Memory B cell (primary cell): Measurements from ENCODE around the gene LENG8.
A peak's percentile ranks its signal among the peaks of the same experiment; 100 is the strongest.
"Not testable (repeated sequence)": the region's sequence is repeated elsewhere in the genome, so short reads cannot be mapped to it uniquely, and the experiment has no call there.

Experiments used
- ATAC-seq: fragments of 150-1000 bp; cut with Tn5 transposase; 2 replicates; pipeline ENCODE4 v1.10.0; 2021; ENCODE audit warnings: low read depth, mild to moderate bottlenecking, moderate library complexity
- DNase-seq, 2 donors: peaks; one replicate each; pipeline ENCODE4 v3.0.0; 2022; ENCODE audit warnings: low spot score in 2 of 2
- H3K27ac Mint-ChIP-seq: one replicate; pipeline ENCODE4 v1.8.0; 2022; ENCODE audit warnings: mild to moderate bottlenecking, moderate library complexity, mixed read lengths
- H3K27me3 Mint-ChIP-seq: one replicate; pipeline ENCODE4 v1.8.0; 2022; ENCODE audit warnings: mixed read lengths
- H3K36me3 Mint-ChIP-seq: one replicate; pipeline ENCODE4 v1.8.0; 2022; ENCODE audit warnings: mild to moderate bottlenecking, mixed read lengths
- H3K4me1 Mint-ChIP-seq: one replicate; pipeline ENCODE4 v1.8.0; 2022; ENCODE audit warnings: mixed read lengths
- H3K4me3 Mint-ChIP-seq: one replicate; pipeline ENCODE4 v1.8.0; 2022; ENCODE audit warnings: mild to moderate bottlenecking, moderate library complexity, mixed read lengths
- H3K9me3 Mint-ChIP-seq: one replicate; pipeline ENCODE4 v1.8.0; 2022; ENCODE audit warnings: mixed read lengths

Gene LENG8

DNA sequence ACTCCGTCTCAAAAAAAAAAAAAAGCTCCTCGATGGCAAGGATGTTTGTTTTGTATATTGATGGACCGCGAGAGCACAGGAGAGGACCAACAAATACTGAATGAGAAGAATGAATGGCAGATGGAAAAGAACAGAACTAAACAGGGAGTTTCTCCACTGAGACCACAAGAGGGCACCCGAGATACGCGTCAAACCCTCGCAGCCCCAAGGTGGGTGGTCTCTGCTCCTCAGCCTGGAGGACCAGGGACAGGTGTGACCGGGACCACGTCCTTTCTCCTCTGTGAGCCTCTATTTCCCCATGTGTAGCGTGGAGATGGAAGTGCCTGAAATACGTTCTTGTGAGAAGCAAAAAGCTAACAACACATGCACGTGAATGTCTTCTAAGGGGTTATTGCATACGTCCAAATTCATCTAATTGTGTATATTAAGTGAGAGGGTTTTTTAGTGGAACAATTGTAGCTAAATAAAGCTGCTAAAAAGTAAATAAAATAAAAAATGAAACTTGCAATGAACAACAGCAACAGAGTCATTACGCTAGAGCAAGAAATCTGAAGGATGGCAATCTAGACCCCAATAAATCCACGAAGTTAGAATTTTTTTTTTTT lies 32.4 kb downstream of the LENG8 start:
- Mint-ChIP-seq H3K36me3 (no peaks in the 10 kb centered on the region), H3K27me3 (peaks cover 26% of the 10 kb centered on the region), H3K9me3 (no peaks in the 10 kb centered on the region), H3K4me3 (no peak overlapping the region), H3K4me1 (peaks cover 15% of the 10 kb centered on the region), H3K27ac (no peak overlapping the region)
- DNase-seq (peak; percentile 48 to 69), ATAC-seq (peak; percentile 66)

DNA sequence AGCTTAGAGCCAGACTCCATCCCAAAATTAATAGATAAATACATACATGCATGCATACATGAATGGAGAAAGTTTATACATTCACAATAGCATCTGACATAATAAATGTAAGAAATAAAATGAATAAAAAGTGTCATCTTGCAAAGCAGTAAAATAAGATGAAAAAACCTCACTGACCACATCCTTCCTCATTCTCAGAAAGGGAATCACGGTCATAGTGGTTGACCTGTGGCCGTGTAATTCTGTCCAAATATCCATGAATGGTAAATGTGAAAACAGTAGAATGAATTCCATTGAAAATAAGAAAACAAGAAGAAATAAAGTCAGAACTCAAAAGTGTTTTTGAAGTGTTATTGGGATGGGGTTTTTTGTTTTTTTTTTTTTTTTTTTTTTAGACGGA lies 33.9 kb downstream of the LENG8 start:
- Mint-ChIP-seq H3K4me1 (peaks cover 15% of the 10 kb centered on the region), H3K27ac (no peak overlapping the region), H3K9me3 (no peaks in the 10 kb centered on the region), H3K36me3 (no peaks in the 10 kb centered on the region), H3K27me3 (peaks cover 20% of the 10 kb centered on the region), H3K4me3 (no peak overlapping the region)
- ATAC-seq (peak; percentile 38), DNase-seq (no peak)

DNA sequence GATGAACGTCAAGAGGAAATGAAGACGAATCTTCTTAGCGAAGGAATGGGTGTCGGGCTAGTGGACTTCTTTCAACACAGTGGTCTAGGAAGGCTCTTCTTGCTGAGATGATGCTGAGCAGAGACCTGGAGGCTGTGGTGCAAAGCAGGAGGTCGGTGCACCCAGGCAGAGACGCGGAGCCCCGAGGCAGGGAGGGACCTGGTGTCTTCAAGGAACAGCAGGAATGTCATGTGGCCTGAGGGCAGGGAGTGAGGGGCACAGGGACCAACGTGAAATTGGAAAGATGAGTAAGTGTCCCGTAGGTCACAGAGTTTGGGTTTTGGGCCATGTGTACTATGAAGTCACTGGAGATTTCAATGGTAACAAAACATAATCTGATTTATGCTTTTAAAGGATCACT lies 35.5 kb downstream of the LENG8 start:
- ATAC-seq (no peak), DNase-seq (no peak)
- H3K4me3 Mint-ChIP-seq: no peak overlapping the region
- H3K4me1 Mint-ChIP-seq: peaks cover 15% of the 10 kb centered on the region
- no peaks in the 10 kb centered on the region for H3K36me3 Mint-ChIP-seq
- peaks cover 18% of the 10 kb centered on the region for H3K27me3 Mint-ChIP-seq
- no peaks in the 10 kb centered on the region for H3K9me3 Mint-ChIP-seq
- no peak overlapping the region for H3K27ac Mint-ChIP-seq

DNA sequence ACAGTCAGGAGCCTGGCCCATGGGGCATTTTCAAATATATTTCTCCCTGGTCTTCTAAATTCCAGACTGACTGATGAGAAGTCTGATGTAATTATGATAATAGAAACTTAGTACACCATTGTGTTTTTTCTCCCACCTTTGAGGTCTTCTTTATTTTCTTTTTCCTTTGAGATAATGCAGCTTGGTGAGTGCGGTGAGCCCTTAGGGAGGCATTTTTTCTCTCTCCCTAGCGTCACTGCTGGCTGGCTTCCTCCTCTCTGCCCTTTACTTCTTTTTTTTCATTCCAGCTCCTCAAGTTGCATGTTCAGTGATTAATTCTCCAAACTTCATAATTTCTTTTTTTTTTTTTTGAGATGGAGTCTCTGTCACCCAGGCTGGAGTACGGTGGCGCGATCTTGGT lies 36.9 kb downstream of the LENG8 start:
- ATAC-seq (no peak), DNase-seq (no peak)
- peaks cover 19% of the 10 kb centered on the region for H3K4me1 Mint-ChIP-seq
- no peak overlapping the region for H3K27ac Mint-ChIP-seq
- H3K9me3 Mint-ChIP-seq: no peaks in the 10 kb centered on the region
- H3K27me3 Mint-ChIP-seq: peaks cover 22% of the 10 kb centered on the region
- no peaks in the 10 kb centered on the region for H3K36me3 Mint-ChIP-seq
- H3K4me3 Mint-ChIP-seq: no peak overlapping the region

DNA sequence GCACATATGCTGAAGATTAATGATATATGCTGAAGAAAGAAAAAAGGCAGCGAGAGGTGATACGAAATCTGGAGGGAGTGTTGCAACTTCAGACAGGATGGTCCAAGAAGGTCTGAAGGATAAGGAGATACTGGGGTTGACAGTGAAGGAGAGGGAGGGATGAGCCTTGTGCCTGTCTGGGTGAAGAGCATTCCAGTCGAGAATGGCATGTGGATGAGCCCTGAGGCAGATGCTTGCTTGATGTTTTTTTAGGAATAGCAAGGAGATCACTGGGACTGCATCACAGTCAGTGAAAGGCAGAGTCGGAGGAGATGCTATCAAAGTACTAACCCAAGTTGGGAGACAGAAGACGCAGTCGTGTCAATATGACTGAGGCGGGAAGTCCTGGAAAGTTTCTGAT lies 40.3 kb downstream of the LENG8 start:
- no peak for ATAC-seq
- no peak for DNase-seq
- H3K27ac Mint-ChIP-seq: no peak overlapping the region
- no peaks in the 10 kb centered on the region for H3K9me3 Mint-ChIP-seq
- H3K36me3 Mint-ChIP-seq: no peaks in the 10 kb centered on the region
- H3K4me1 Mint-ChIP-seq: peaks cover 12% of the 10 kb centered on the region
- H3K4me3 Mint-ChIP-seq: no peak overlapping the region
- H3K27me3 Mint-ChIP-seq: peaks cover 28% of the 10 kb centered on the region

DNA sequence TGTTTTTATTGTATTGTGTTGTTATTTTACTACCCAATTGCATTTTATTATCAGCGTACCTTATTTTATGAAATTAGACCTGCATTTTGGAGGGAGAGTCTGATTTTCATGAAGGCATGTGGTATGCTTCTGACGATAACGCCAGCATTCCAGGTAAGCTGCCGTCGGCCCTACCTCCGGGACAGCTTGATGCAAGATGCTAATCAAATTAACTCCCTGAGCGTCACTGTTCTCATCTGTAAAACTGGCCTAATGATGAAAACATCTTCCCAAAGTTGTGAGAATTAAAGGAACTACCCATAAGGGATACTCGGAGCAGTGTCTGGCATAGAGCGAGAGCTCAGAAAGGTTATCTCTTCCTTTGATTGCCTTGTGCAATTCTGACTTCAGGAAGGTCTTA lies 40.8 kb downstream of the LENG8 start:
- ATAC-seq: no peak
- Mint-ChIP-seq H3K27me3 (peaks cover 27% of the 10 kb centered on the region), H3K4me3 (no peak overlapping the region), H3K4me1 (peaks cover 12% of the 10 kb centered on the region), H3K27ac (no peak overlapping the region), H3K36me3 (no peaks in the 10 kb centered on the region), H3K9me3 (no peaks in the 10 kb centered on the region)
- DNase-seq: no peak

DNA sequence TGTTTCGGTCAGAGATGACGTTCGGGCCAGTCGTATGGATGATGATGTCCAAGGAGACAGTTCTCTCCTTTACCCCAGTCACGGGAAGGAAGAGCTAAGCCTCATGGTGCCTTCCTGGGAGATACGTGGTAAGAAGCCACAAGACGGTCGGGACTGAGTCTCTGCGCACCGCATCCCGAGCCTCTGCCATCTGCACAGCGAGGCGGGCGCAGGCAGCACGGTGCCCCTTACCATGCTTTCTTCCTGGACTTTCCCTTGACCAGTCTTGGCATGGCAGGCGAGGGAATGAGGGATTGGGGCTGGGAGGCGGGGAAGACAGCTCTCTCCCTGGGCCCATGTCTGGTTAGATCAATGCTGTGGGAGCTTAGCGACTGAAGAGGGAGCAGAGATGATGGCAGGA lies 43.6 kb downstream of the LENG8 start:
- H3K9me3 Mint-ChIP-seq: no peaks in the 10 kb centered on the region
- ATAC-seq (no peak), DNase-seq (no peak)
- H3K27me3 Mint-ChIP-seq: peaks cover 38% of the 10 kb centered on the region
- H3K27ac Mint-ChIP-seq: no peak overlapping the region
- H3K4me3 Mint-ChIP-seq: no peak overlapping the region
- peaks cover 12% of the 10 kb centered on the region for H3K4me1 Mint-ChIP-seq
- H3K36me3 Mint-ChIP-seq: no peaks in the 10 kb centered on the region

DNA sequence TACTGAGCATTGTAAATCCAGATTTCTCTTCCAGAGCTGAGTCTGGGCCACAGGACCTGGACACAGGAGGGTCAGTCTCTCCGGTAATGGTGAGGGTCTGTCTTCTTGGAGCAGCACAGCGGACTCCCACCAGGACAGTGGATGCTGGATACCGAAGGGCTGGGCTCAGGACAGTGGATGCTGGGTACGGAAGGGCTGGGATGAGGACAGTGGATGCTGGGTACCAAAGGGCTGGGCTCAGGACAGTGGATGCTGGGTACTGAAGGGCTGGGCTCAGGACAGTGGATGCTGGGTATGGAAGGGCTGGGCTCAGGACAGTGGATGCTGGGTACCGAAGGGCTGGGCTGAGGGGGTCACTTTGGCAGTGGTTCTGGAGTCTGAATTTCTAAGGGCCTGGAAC lies 44.1 kb downstream of the LENG8 start:
- not testable (repeated sequence) for H3K36me3 Mint-ChIP-seq, H3K4me3 Mint-ChIP-seq, H3K27ac Mint-ChIP-seq, ATAC-seq, DNase-seq, H3K9me3 Mint-ChIP-seq
- Mint-ChIP-seq H3K4me1 (peaks cover 12% of the 10 kb centered on the region), H3K27me3 (peaks cover 38% of the 10 kb centered on the region)

DNA sequence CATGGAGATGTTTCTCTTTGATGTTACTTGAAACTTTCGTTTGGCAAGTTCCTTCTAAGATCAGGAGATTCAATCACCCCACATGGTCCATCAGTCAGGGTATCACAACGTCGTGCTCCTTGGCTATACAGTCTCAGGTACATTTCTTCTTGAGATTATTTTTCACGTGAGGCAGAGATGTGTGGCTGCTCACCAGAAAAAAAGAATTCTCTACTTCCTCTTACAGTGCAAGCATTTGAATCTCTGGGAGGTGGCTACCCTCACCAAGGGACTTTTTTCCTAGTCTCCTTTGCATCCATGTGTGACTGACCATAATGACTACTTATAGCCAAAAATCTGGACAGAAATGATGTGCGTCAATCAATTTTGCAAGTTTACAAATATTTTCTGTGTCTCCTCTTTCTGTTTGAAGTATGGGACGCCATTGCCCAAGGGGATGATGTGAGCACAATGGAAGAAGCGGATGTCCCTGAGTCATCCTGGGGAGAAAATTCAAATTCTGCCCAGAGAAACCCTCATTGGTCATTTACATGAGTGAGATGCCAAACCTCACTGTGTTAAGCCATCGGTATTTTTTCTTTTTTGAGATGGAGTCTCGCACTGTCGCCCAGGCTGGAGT lies 45.1 kb downstream of the LENG8 start:
- H3K36me3 Mint-ChIP-seq: no peaks in the 10 kb centered on the region
- H3K4me1 Mint-ChIP-seq: peaks cover 12% of the 10 kb centered on the region
- no peaks in the 10 kb centered on the region for H3K9me3 Mint-ChIP-seq
- no peak overlapping the region for H3K4me3 Mint-ChIP-seq
- ATAC-seq (no peak), DNase-seq (no peak)
- no peak overlapping the region for H3K27ac Mint-ChIP-seq
- H3K27me3 Mint-ChIP-seq: peaks cover 38% of the 10 kb centered on the region

DNA sequence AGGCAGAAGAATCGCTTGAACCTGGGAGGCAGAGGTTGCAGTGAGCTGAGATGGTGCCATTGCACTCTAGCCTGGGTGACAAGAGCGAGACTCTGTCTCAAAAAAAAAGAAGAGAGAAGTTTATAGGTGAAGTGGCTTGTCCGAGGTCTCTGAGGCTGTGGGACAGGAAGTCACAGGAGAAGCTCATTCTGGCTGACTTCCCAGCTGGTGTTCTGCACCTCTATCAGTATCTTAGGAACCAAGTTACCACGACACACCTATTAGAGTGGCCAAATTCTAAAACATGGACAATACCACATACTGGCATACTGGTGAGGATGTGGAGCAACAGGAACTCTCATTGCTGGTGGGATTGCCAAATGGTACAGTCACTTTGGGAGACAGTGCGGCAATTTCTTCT lies 46.3 kb downstream of the LENG8 start:
- not testable (repeated sequence) for H3K36me3 Mint-ChIP-seq, H3K27ac Mint-ChIP-seq, DNase-seq, H3K9me3 Mint-ChIP-seq, H3K4me3 Mint-ChIP-seq
- ATAC-seq: peak; percentile 60
- Mint-ChIP-seq H3K27me3 (peaks cover 34% of the 10 kb centered on the region), H3K4me1 (peaks cover 11% of the 10 kb centered on the region)

DNA sequence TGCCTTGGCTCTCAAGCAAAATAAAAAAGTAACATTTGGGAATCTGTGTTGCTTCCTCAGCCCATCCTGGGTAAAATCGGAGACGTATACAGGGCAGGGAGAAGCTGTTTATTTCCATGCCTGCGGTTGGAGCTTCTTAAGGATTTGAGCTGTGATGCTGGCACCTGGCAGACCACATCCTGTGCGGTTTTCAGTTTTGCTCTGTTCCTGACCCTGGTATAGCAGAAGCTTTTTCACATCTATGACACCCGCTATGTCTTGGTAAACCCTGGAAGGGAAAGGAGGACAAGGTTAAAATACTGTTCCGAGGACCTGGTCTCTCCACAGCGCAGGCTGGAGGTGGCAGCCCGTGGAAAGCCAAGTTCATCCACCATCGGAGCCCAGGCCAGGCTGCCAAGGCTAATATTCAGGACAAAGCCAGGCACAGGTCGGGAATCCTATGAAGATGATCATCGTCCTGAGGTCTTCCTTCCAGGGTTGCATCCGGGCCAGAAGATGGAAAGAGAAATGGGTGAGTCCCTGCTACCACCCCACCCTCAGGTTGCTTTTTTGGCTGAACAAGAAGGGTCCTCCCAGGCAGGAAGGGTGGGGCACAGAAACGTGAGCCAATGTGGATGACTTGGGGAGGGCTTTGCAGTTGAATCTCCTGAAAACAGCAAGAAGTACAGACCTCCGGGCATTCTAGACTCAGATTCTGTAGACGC lies 48.9 kb downstream of the LENG8 start:
- not testable (repeated sequence) for H3K4me1 Mint-ChIP-seq, H3K4me3 Mint-ChIP-seq, H3K36me3 Mint-ChIP-seq, H3K27ac Mint-ChIP-seq, DNase-seq, H3K9me3 Mint-ChIP-seq
- peak; percentile 55 for ATAC-seq
- peaks cover 23% of the 10 kb centered on the region for H3K27me3 Mint-ChIP-seq

DNA sequence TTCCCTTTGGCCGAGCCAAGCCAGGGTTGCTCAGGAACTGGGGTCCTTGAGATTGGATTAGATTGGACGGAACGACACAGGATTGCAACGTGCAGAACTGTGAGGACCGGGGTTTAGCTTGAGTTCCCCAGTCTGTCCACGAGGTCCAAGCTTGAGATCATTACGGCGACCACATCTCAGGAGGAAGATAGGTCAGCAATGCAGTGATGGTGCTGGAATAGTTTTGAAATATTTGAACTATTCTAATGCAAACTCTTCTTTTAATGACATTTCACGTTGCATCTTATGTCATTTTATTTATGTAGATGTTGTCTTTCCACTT lies 49.4 kb downstream of the LENG8 start:
- not testable (repeated sequence) for H3K36me3 Mint-ChIP-seq, H3K4me1 Mint-ChIP-seq, DNase-seq, ATAC-seq, H3K27ac Mint-ChIP-seq, H3K4me3 Mint-ChIP-seq, H3K9me3 Mint-ChIP-seq
- H3K27me3 Mint-ChIP-seq: peaks cover 19% of the 10 kb centered on the region

DNA sequence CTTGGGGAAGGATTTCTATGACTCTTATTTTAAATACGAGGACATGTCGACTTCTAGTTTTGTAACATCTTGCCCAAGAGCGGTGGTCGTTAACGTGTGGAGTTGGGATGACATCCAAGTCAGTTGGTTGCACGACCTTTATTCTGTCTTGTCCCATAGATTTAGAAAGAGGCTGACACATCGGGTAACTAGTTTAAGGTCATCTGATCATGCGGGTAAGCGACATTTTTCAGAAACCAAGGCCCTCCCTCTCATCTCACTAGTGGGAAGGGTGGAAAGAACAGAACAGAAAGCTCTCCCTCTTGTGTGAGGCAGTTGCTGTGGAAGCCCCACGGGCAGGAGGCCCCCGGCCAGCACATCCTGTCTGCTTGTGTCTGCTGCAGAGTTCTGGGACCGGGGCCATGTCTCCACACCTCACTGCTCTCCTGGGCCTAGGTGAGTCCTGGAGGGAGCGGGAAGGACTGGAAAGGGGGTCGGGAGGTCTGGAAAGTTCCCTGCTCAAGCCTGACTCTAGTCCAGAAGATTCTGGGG lies 53.6 kb downstream of the LENG8 start, which contains the start of gene LAIR2:
TSS of gene LAIR2 (plus strand) at position 314 of the 531 bp plus-strand sequence. CDS start at position 402, 88 bp downstream.
- H3K27me3 Mint-ChIP-seq: peaks cover 18% of the 10 kb centered on the region
- H3K4me1 Mint-ChIP-seq: peaks cover 10% of the 10 kb centered on the region
- no peak within 1 kb of the TSS for H3K27ac Mint-ChIP-seq
- no peak within 1 kb of the TSS for H3K4me3 Mint-ChIP-seq
- DNase-seq (no peak), ATAC-seq (no peak)
- peaks cover 2% of the 10 kb centered on the region for H3K9me3 Mint-ChIP-seq
- no peaks in the 10 kb centered on the region for H3K36me3 Mint-ChIP-seq

DNA sequence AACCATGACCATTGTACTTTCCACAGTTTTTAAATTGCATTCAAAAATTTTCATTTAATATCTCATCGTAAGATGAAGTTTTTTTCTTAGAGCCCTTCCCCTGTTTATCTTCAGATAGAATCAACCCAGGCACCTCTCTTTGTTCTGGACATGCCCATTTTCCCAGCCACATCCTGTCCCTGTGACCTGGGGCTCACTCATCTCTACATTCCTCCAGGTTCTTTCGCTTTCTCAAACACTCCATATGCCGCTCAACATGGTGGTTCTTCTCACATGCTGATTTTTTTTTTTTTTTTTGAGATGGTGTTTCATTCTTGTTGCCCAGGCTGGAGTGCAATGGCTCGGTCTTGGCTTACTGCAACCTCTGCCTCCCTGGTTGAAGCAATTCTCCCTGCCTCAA lies 56.5 kb downstream of the LENG8 start:
- not testable (repeated sequence) for H3K36me3 Mint-ChIP-seq, H3K9me3 Mint-ChIP-seq, H3K4me3 Mint-ChIP-seq, DNase-seq, H3K27ac Mint-ChIP-seq, ATAC-seq
- H3K27me3 Mint-ChIP-seq: peaks cover 22% of the 10 kb centered on the region
- peaks cover 14% of the 10 kb centered on the region for H3K4me1 Mint-ChIP-seq
